Suprapubic skin (tissue), 4 donors: ENCODE measurements around the gene RPS27. TPM values are rescaled to one million over a fixed set of nuclear protein-coding genes. Genes with fewer than 3 reads are reported as not detected.
"Not testable (repeated sequence)": the region's sequence is repeated elsewhere in the genome, so short reads cannot be mapped to it uniquely, and the experiment has no call there.

Experiments used
- DNase-seq, 2 donors: peaks; one replicate each; pipeline ENCODE4 v3.0.0-alpha.2; 2019; ENCODE audit warnings: low spot score in 2 of 2
- H3K27ac ChIP-seq: fragments of 200-600 bp; sonication (generic); one replicate; pipeline ENCODE4 v1.5.1; 2019
- H3K27me3 ChIP-seq: fragments of 200-600 bp; sonication (generic); one replicate; pipeline ENCODE4 v1.5.1; 2019
- H3K36me3 ChIP-seq: fragments of 200-600 bp; sonication (generic); one replicate; pipeline ENCODE4 v1.5.1; 2019
- H3K4me1 ChIP-seq: fragments of 200-600 bp; sonication (generic); one replicate; pipeline ENCODE4 v1.5.1; 2019
- H3K4me3 ChIP-seq: fragments of 200-600 bp; sonication (generic); one replicate; pipeline ENCODE4 v1.5.1; 2019; ENCODE audit warnings: mild to moderate bottlenecking
- H3K9me3 ChIP-seq: fragments of 200-600 bp; sonication (generic); one replicate; pipeline ENCODE4 v1.5.1; 2019
- CTCF ChIP-seq, 2 donors: fragments of 200-600 bp in 1 of 2; fragments of 450-650 bp in 1 of 2; sonication (generic) in 1 of 2; IDR thresholded peaks; one replicate each; pipeline ENCODE4 v1.5.1; 2016 to 2019; ENCODE audit warnings: antibody characterized with exemption in 2 of 2, mild to moderate bottlenecking in 1 of 2, moderate library complexity in 1 of 2
- EP300 ChIP-seq: sonication (generic); formaldehyde crosslinking; IDR thresholded peaks from one replicate; pipeline ENCODE4 v1.6.1; 2017; ENCODE audit warnings: antibody characterized with exemption
- POLR2A ChIP-seq, 2 donors: fragments of 450-650 bp; IDR thresholded peaks; one replicate each; pipeline ENCODE4 v1.6.1; 2017; ENCODE audit warnings: antibody characterized with exemption in 2 of 2, mild to moderate bottlenecking in 2 of 2, moderate library complexity in 2 of 2
- POLR2AphosphoS5 ChIP-seq, 3 donors: sonication (generic); formaldehyde crosslinking; IDR thresholded peaks; one replicate each; pipeline ENCODE4 v1.6.1; 2017; ENCODE audit warnings: antibody characterized with exemption in 3 of 3
- WGBS: methylation state at CpG from one replicate; pipeline ENCODE4 v1.1.5; 2018; 5-methylcytosine and 5-hydroxymethylcytosine counted together
- total RNA-seq, 4 donors: library from RNA; depleted of rRNA; stranded (reverse); fragments of >200 nt; gene quantifications; one replicate each; pipeline ENCODE4 v1.1.0, GENCODE V29; 2016

Gene RPS27
- total RNA-seq, 4 donors from 2014 or later, result 1,261 to 3,096 (median 2,718) TPM

GRCh38 chr1:154006136-154006535 is 15.6 kb downstream of the RPS27 start:
- TF ChIP-seq EP300, result no peak
- TF ChIP-seq POLR2AphosphoS5 (IDR thresholded peaks at IDR 0.05), result no peak
- no peak for TF ChIP-seq CTCF (IDR thresholded peaks at IDR 0.05)
- no peak for TF ChIP-seq POLR2A (IDR thresholded peaks at IDR 0.05)
- DNase-seq, result no peak
- H3K4me1 ChIP-seq, result no peaks in the 10 kb centered on the region
- no peaks in the 10 kb centered on the region for H3K9me3 ChIP-seq
- 93% methylated on average over 3 of the region's 3 CpGs for WGBS
- no peak overlapping the region for H3K27ac ChIP-seq
- H3K27me3 ChIP-seq, result no peaks in the 10 kb centered on the region
- H3K36me3 ChIP-seq, result no peaks in the 10 kb centered on the region
- no peak overlapping the region for H3K4me3 ChIP-seq

- 63% methylated on average over 1 of the region's 1 CpG for WGBS
- H3K4me1 ChIP-seq, result no peaks in the 10 kb centered on the region
- H3K9me3 ChIP-seq, result no peaks in the 10 kb centered on the region
- no peaks in the 10 kb centered on the region for H3K36me3 ChIP-seq
- TF ChIP-seq CTCF (IDR thresholded peaks at IDR 0.05) (no peak), POLR2A (IDR thresholded peaks at IDR 0.05) (no peak), POLR2AphosphoS5 (IDR thresholded peaks at IDR 0.05) (no peak), EP300 (no peak)
- no peak overlapping the region for H3K4me3 ChIP-seq
- no peak overlapping the region for H3K27ac ChIP-seq
- no peak for DNase-seq
- no peaks in the 10 kb centered on the region for H3K27me3 ChIP-seq
These were observed 21.6 kb downstream of the RPS27 start for GRCh38 chr1:154012129-154012528.

- WGBS, result 95% methylated on average over 14 of the region's 14 CpGs
- H3K27ac ChIP-seq, H3K27me3 ChIP-seq, DNase-seq, H3K9me3 ChIP-seq, H3K36me3 ChIP-seq, H3K4me1 ChIP-seq, H3K4me3 ChIP-seq: not testable (repeated sequence)
These were observed 22.0 kb downstream of the RPS27 start for GRCh38 chr1:154012543-154012942.

- TF ChIP-seq POLR2AphosphoS5 (IDR thresholded peaks at IDR 0.05), result no peak
- TF ChIP-seq EP300, result no peak
- TF ChIP-seq CTCF (IDR thresholded peaks at IDR 0.05), result no peak
- no peak for TF ChIP-seq POLR2A (IDR thresholded peaks at IDR 0.05)
- no peaks in the 10 kb centered on the region for H3K36me3 ChIP-seq
- H3K4me1 ChIP-seq, result no peaks in the 10 kb centered on the region
- DNase-seq, result no peak
- no peak overlapping the region for H3K27ac ChIP-seq
- no peak overlapping the region for H3K4me3 ChIP-seq
- 82% methylated on average over 3 of the region's 3 CpGs for WGBS
- no peaks in the 10 kb centered on the region for H3K9me3 ChIP-seq
- H3K27me3 ChIP-seq, result no peaks in the 10 kb centered on the region
These were observed 23.8 kb downstream of the RPS27 start for GRCh38 chr1:154014154-154014907.

- no peaks in the 10 kb centered on the region for H3K27me3 ChIP-seq
- H3K36me3 ChIP-seq, result no peaks in the 10 kb centered on the region
- no peaks in the 10 kb centered on the region for H3K9me3 ChIP-seq
- no peak overlapping the region for H3K4me3 ChIP-seq
- H3K27ac ChIP-seq, result no peak overlapping the region
- TF ChIP-seq POLR2AphosphoS5 (IDR thresholded peaks at IDR 0.05) (no peak), EP300 (no peak), CTCF (IDR thresholded peaks at IDR 0.05) (no peak), POLR2A (IDR thresholded peaks at IDR 0.05) (no peak)
- no peaks in the 10 kb centered on the region for H3K4me1 ChIP-seq
- WGBS, result 79% methylated on average over 4 of the region's 4 CpGs
- DNase-seq, result no peak
These were observed 28.7 kb downstream of the RPS27 start for GRCh38 chr1:154019269-154019668.

- H3K36me3 ChIP-seq, result no peaks in the 10 kb centered on the region
- TF ChIP-seq POLR2A (IDR thresholded peaks at IDR 0.05), result no peak
- TF ChIP-seq EP300, result no peak
- TF ChIP-seq CTCF (IDR thresholded peaks at IDR 0.05), result no peak
- TF ChIP-seq POLR2AphosphoS5 (IDR thresholded peaks at IDR 0.05), result no peak
- no peak for DNase-seq
- H3K4me3 ChIP-seq, result no peak overlapping the region
- no peaks in the 10 kb centered on the region for H3K4me1 ChIP-seq
- no peaks in the 10 kb centered on the region for H3K9me3 ChIP-seq
- WGBS, result 95% methylated on average over 1 of the region's 1 CpG
- H3K27me3 ChIP-seq, result no peaks in the 10 kb centered on the region
- no peak overlapping the region for H3K27ac ChIP-seq
These were observed 29.4 kb downstream of the RPS27 start for GRCh38 chr1:154019940-154020339.

GRCh38 chr1:154033697-154034096 is 43.1 kb downstream of the RPS27 start:
- not testable (repeated sequence) for H3K4me3 ChIP-seq, DNase-seq, H3K9me3 ChIP-seq, H3K27ac ChIP-seq, H3K36me3 ChIP-seq, H3K27me3 ChIP-seq, H3K4me1 ChIP-seq
- WGBS, result 92% methylated on average over 1 of the region's 1 CpG
